DMS153 treated with DMSO at 0.1 percent for 48 hours (cell line): ENCODE results near the gene SMURF1.
"Not testable (repeated sequence)": the region's sequence is repeated elsewhere in the genome, so short reads cannot be mapped to it uniquely, and the experiment has no call there.

Experiments used
- DNase-seq: peaks from one replicate; lab custom pipeline; 2025; ENCODE audit not compliant: unreplicated experiment; lab: John Stamatoyannopoulos, UW

SMURF1 gene

GRCh38 chr7:99121496-99122021 lies 22.3 kb downstream of the SMURF1 start:
- no peak for DNase-seq

- DNase-seq = no peak
These were observed 23.0 kb downstream of the SMURF1 start for GRCh38 chr7:99120916-99121315.

- no peak for DNase-seq
These were observed 23.4 kb downstream of the SMURF1 start for GRCh38 chr7:99120501-99120900.

- DNase-seq = no peak
These were observed 25.8 kb downstream of the SMURF1 start for GRCh38 chr7:99118077-99118476.

- no peak for DNase-seq
These were observed 27.8 kb downstream of the SMURF1 start for GRCh38 chr7:99116144-99116543.

GRCh38 chr7:99115379-99115778 lies 28.5 kb downstream of the SMURF1 start:
- DNase-seq = no peak

- no peak for DNase-seq
These were observed 30.9 kb downstream of the SMURF1 start for GRCh38 chr7:99112979-99113378.

- no peak for DNase-seq
These were observed 31.8 kb downstream of the SMURF1 start for GRCh38 chr7:99112097-99112496.

GRCh38 chr7:99111591-99111990 lies 32.3 kb downstream of the SMURF1 start:
- DNase-seq = no peak

- DNase-seq = no peak
These were observed 34.5 kb downstream of the SMURF1 start for GRCh38 chr7:99109108-99110051.

- DNase-seq = no peak
These were observed 35.3 kb downstream of the SMURF1 start for GRCh38 chr7:99108613-99109012.

- no peak for DNase-seq
These were observed 37.1 kb downstream of the SMURF1 start for GRCh38 chr7:99106821-99107241.

- DNase-seq = no peak
These were observed 37.5 kb downstream of the SMURF1 start for GRCh38 chr7:99106411-99106810.

- no peak for DNase-seq
These were observed 38.2 kb downstream of the SMURF1 start for GRCh38 chr7:99105756-99106155.

GRCh38 chr7:99104631-99105030 lies 39.3 kb downstream of the SMURF1 start:
- no peak for DNase-seq

GRCh38 chr7:99103836-99104235 lies 40.1 kb downstream of the SMURF1 start:
- not testable (repeated sequence) for DNase-seq

- DNase-seq = no peak
These were observed 40.9 kb downstream of the SMURF1 start for GRCh38 chr7:99102809-99103690.

GRCh38 chr7:99102361-99102760 lies 41.5 kb downstream of the SMURF1 start:
- no peak for DNase-seq

- not testable (repeated sequence) for DNase-seq
These were observed 42.4 kb downstream of the SMURF1 start for GRCh38 chr7:99101516-99101915.

- no peak for DNase-seq
These were observed 44.3 kb downstream of the SMURF1 start for GRCh38 chr7:99099499-99100077.

GRCh38 chr7:99098824-99099498 lies 44.9 kb downstream of the SMURF1 start:
- no peak for DNase-seq
